H1 (cell line): ENCODE results near the gene ASIC2. TPM values are rescaled to one million over a fixed set of nuclear protein-coding genes. Genes with fewer than 3 reads are reported as not detected.

Experiments used
- CTCF ChIA-PET: fragments of 300-600 bp; sonication (Branson Sonifier 250); formaldehyde crosslinking; loops from one replicate; lab custom pipeline; 2021; ENCODE audit not compliant: partially characterized antibody; lab: Charles Lee
- POLR2A ChIA-PET: fragments of 300-600 bp; sonication (Branson Sonifier 250); formaldehyde crosslinking; loops from one replicate; lab custom pipeline; 2021; ENCODE audit warnings: inconsistent platforms; ENCODE audit not compliant: partially characterized antibody; lab: Charles Lee
- DNase-seq, 2 experiments: peaks; one replicate each; pipeline versions ENCODE4 v3.0.0 to v3.0.0-alpha.2; 2010 to 2022; ENCODE audit warnings: low spot score in 2 of 2, low read depth in 1 of 2, mixed read lengths in 1 of 2
- FAIRE-seq: peaks from 2 replicates; lab custom pipeline; 2011; peaks lifted over from hg19 to GRCh38; lab: Jason Lieb, UNC
- H2AFZ ChIP-seq: 2 replicates; pipeline ENCODE4 v1.8.1; 2012; ENCODE audit warnings: low read length, inconsistent platforms
- H2AK5ac ChIP-seq: 2 replicates; pipeline ENCODE4 v1.6.1; 2013; ENCODE audit warnings: low read depth, low read length
- H2BK120ac ChIP-seq: replicated peaks from 2 replicates; pipeline ENCODE3; 2013; ENCODE audit warnings: low read depth, low read length, inconsistent platforms
- H2BK12ac ChIP-seq: 2 replicates; pipeline ENCODE4 v1.6.1; 2013; ENCODE audit warnings: low read depth, low read length
- H2BK15ac ChIP-seq: 2 replicates; pipeline ENCODE4 v1.6.1; 2013; ENCODE audit warnings: low read length
- H2BK20ac ChIP-seq: 2 replicates; pipeline ENCODE4 v1.6.1; 2013; ENCODE audit warnings: low read length
- H2BK5ac ChIP-seq: 2 replicates; pipeline ENCODE4 v1.6.1; 2013; ENCODE audit warnings: low read depth, low read length
- H3K14ac ChIP-seq: 2 replicates; pipeline ENCODE4 v1.6.1; 2013; ENCODE audit warnings: inconsistent platforms; ENCODE audit not compliant: insufficient read length
- H3K18ac ChIP-seq: 2 replicates; pipeline ENCODE4 v1.6.1; 2013; ENCODE audit warnings: low read length; ENCODE audit errors: extremely low read depth
- H3K23ac ChIP-seq: 2 replicates; pipeline ENCODE4 v1.6.1; 2013; ENCODE audit warnings: inconsistent platforms; ENCODE audit not compliant: insufficient read length
- H3K23me2 ChIP-seq: 2 replicates; pipeline ENCODE4 v1.6.1; 2013; ENCODE audit warnings: low read depth, low read length
- H3K27ac ChIP-seq: 2 replicates; pipeline ENCODE4 v1.6.1; 2011; ENCODE audit warnings: low read depth, low read length, inconsistent platforms
- H3K27me3 ChIP-seq, 4 experiments: replicated peaks in 1 of 4; 1 replicate in 1 of 4; 2 replicates in 3 of 4; pipeline versions ENCODE4 v1.6.1 to v1.8.1; 2011 to 2013; ENCODE audit warnings: low read length in 3 of 4, mild to moderate bottlenecking in 3 of 4, inconsistent platforms in 2 of 4, mixed read lengths in 2 of 4, moderate library complexity in 1 of 4; ENCODE audit not compliant: control insufficient read depth in 3 of 4, insufficient read depth in 3 of 4; ENCODE audit errors: extremely low read depth in 1 of 4
- H3K36me3 ChIP-seq, 4 experiments: 2 replicates each; pipeline versions ENCODE4 v1.6.1 to v1.8.1; 2011 to 2013; ENCODE audit warnings: mild to moderate bottlenecking in 4 of 4, low read length in 3 of 4, moderate library complexity in 2 of 4, control low read depth in 1 of 4, inconsistent platforms in 1 of 4; ENCODE audit not compliant: insufficient read depth in 4 of 4, control insufficient read depth in 2 of 4
- H3K4ac ChIP-seq: replicated peaks from 2 replicates; pipeline ENCODE3; 2013; ENCODE audit warnings: low read length, low read depth, mixed read lengths, inconsistent platforms; ENCODE audit not compliant: insufficient read length
- H3K4me1 ChIP-seq, 4 experiments: replicated peaks in 1 of 4; 1 replicate in 1 of 4; 2 replicates in 3 of 4; pipeline versions ENCODE4 v1.6.1 to v1.8.1; 2011 to 2013; ENCODE audit warnings: low read length in 3 of 4, inconsistent platforms in 2 of 4, mixed read lengths in 1 of 4; ENCODE audit not compliant: insufficient read depth in 4 of 4, control insufficient read depth in 3 of 4
- H3K4me2 ChIP-seq, 2 experiments: 2 replicates each; pipeline versions ENCODE4 v1.6.1 to v1.8.1; 2011 to 2013; ENCODE audit warnings: low read depth in 2 of 2, low read length in 2 of 2, control low read depth in 1 of 2, inconsistent platforms in 1 of 2, mild to moderate bottlenecking in 1 of 2; ENCODE audit not compliant: insufficient read depth in 1 of 2
- H3K4me3 ChIP-seq, 4 experiments: fragments of 200-600, 300-600 bp in 1 of 4; sonication (generic), shearing (Covaris generic), sonication (Bioruptor Twin) in 1 of 4; 2 replicates each; pipeline versions ENCODE4 v1.5.1 to v1.8.1; 2011 to 2016; ENCODE audit warnings: low read length in 4 of 4, low read depth in 3 of 4, control low read depth in 2 of 4, inconsistent platforms in 2 of 4, mild to moderate bottlenecking in 2 of 4, mixed read lengths in 1 of 4, moderate library complexity in 1 of 4; ENCODE audit not compliant: insufficient read depth in 2 of 4; ENCODE audit errors: extremely low read depth in 1 of 4
- H3K56ac ChIP-seq: replicated peaks from 2 replicates; pipeline ENCODE3; 2013; ENCODE audit warnings: low read depth, mild to moderate bottlenecking, mixed read lengths, low read length, inconsistent platforms; ENCODE audit not compliant: insufficient read length
- H3K79me1 ChIP-seq: 2 replicates; pipeline ENCODE4 v1.6.1; 2013; ENCODE audit warnings: low read depth, low read length, control low read depth
- H3K79me2 ChIP-seq, 2 experiments: 2 replicates each; pipeline versions ENCODE4 v1.6.1 to v1.8.1; 2012 to 2013; ENCODE audit warnings: low read length in 2 of 2, mild to moderate bottlenecking in 2 of 2, inconsistent platforms in 1 of 2; ENCODE audit not compliant: insufficient read depth in 2 of 2, control insufficient read depth in 1 of 2
- H3K9ac ChIP-seq, 4 experiments: replicated peaks in 1 of 4; 1 replicate in 1 of 4; 2 replicates in 3 of 4; pipeline versions ENCODE4 v1.6.1 to v1.8.1; 2011 to 2013; ENCODE audit warnings: low read depth in 3 of 4, low read length in 3 of 4, control low read depth in 2 of 4, mild to moderate bottlenecking in 2 of 4, moderate library complexity in 2 of 4, inconsistent platforms in 1 of 4; ENCODE audit errors: extremely low read depth in 1 of 4
- H3K9me3 ChIP-seq, 2 experiments: 2 replicates each; pipeline versions ENCODE4 v1.6.1 to v1.8.1; 2012 to 2013; ENCODE audit warnings: mild to moderate bottlenecking in 2 of 2, moderate library complexity in 2 of 2, control low read depth in 1 of 2, inconsistent platforms in 1 of 2, low read depth in 1 of 2, low read length in 1 of 2, mixed read lengths in 1 of 2; ENCODE audit not compliant: insufficient read depth in 2 of 2
- H4K20me1 ChIP-seq, 2 experiments: replicated peaks in 1 of 2; 2 replicates each; pipeline versions ENCODE3 to v1.8.1; 2011 to 2013; ENCODE audit warnings: inconsistent platforms in 2 of 2, low read length in 2 of 2, mild to moderate bottlenecking in 1 of 2; ENCODE audit not compliant: insufficient read depth in 2 of 2, control insufficient read depth in 1 of 2
- H4K5ac ChIP-seq: 2 replicates; pipeline ENCODE4 v1.6.1; 2013; ENCODE audit warnings: low read length, low read depth, mixed read lengths, inconsistent platforms; ENCODE audit not compliant: insufficient read length
- H4K8ac ChIP-seq: 2 replicates; pipeline ENCODE4 v1.8.0; 2013; ENCODE audit warnings: mild to moderate bottlenecking, moderate library complexity, low read length, inconsistent platforms; ENCODE audit not compliant: insufficient read depth; ENCODE audit errors: extremely low read depth
- H4K91ac ChIP-seq: replicated peaks from 2 replicates; pipeline ENCODE3; 2013; ENCODE audit warnings: low read length, mixed read lengths, inconsistent platforms; ENCODE audit not compliant: insufficient read length
- CBX8 ChIP-seq: fragments of 300-800, 300-1000 bp; sonication (generic); IDR thresholded peaks from 2 replicates; pipeline ENCODE4 v1.7.1; 2016; ENCODE audit warnings: low read depth, low read length, borderline replicate concordance
- CHD2 ChIP-seq: IDR thresholded peaks from 2 replicates; pipeline ENCODE4 v1.6.1; 2012; ENCODE audit warnings: low read length, improper control_type of control experiment
- FOSL1 ChIP-seq: IDR thresholded peaks from 2 replicates; pipeline ENCODE4 v1.6.1; 2011; ENCODE audit warnings: mild to moderate bottlenecking, low read depth, low read length, moderate library complexity; ENCODE audit not compliant: insufficient read depth
- KDM1A ChIP-seq: fragments of 200-600, 300-600 bp; sonication (generic); IDR thresholded peaks from 2 replicates; pipeline ENCODE4 v1.7.1; 2016; ENCODE audit warnings: mild to moderate bottlenecking, low read length, borderline replicate concordance
- KDM4A ChIP-seq: IDR thresholded peaks from one replicate; pipeline ENCODE4 v1.7.1; 2012; ENCODE audit warnings: low read depth, mild to moderate bottlenecking, moderate library complexity, low read length, inconsistent platforms; ENCODE audit not compliant: severe bottlenecking
- RAD21 ChIP-seq, 2 experiments: IDR thresholded peaks in 1 of 2; conservative IDR thresholded peaks in 1 of 2; 2 replicates each; pipeline ENCODE4 v1.6.1; 2011; ENCODE audit warnings: low read depth in 2 of 2, low read length in 2 of 2, improper control_type of control experiment in 1 of 2, inconsistent platforms in 1 of 2, mild to moderate bottlenecking in 1 of 2, moderate library complexity in 1 of 2
- SIRT6 ChIP-seq: IDR thresholded peaks from one replicate; pipeline ENCODE4 v1.7.1; 2012; ENCODE audit warnings: low read length, inconsistent platforms
- SIX5 ChIP-seq: IDR thresholded peaks from 2 replicates; pipeline ENCODE4 v1.6.1; 2011; ENCODE audit warnings: mild to moderate bottlenecking, low read depth, low read length
- TCF12 ChIP-seq: IDR thresholded peaks from 2 replicates; pipeline ENCODE4 v1.6.1; 2011; ENCODE audit warnings: low read depth, mild to moderate bottlenecking, low read length
- TEAD4 ChIP-seq: IDR thresholded peaks from 2 replicates; pipeline ENCODE4 v1.6.1; 2012; ENCODE audit warnings: low read depth, low read length, inconsistent platforms, mixed read lengths
- ZNF274 ChIP-seq: IDR thresholded peaks from 2 replicates; pipeline ENCODE4 v1.7.0; 2012; ENCODE audit warnings: low read length, borderline replicate concordance; ENCODE audit errors: extremely low read depth
- WGBS, 2 experiments: shearing (Covaris generic) in 1 of 2; methylation state at CpG; one replicate each; pipeline versions ENCODE4 v1.1.6 to v1.1.7; 2013 to 2015; ENCODE audit warnings: low lambda C conversion rate in 2 of 2, mixed read lengths in 2 of 2, inconsistent platforms in 1 of 2, low coverage in 1 of 2, missing lambda C conversion rate in 1 of 2; ENCODE audit not compliant: insufficient replicate concordance in 2 of 2, insufficient coverage in 1 of 2, insufficient read length in 1 of 2; ENCODE audit errors: extremely low coverage in 1 of 2, missing lambda C conversion rate in 1 of 2; 5-methylcytosine and 5-hydroxymethylcytosine counted together
- polyA plus RNA-seq, 7 experiments: library from polyadenylated mRNA; depleted of rRNA in 3 of 7; stranded (reverse) in 5 of 7; unstranded in 2 of 7; fragments of >200 nt in 5 of 7; fragments of 200-250 nt in 2 of 7; gene quantifications; 1 replicate in 5 of 7; 2 replicates in 1 of 7; 4 replicates in 1 of 7; pipeline versions ENCODE4 v1.2.1 to v1.2.3, GENCODE V29; 2011 to 2013; ENCODE audit warnings: missing spikeins in 2 of 7, mixed read lengths in 2 of 7
- total RNA-seq: library from RNA; stranded (reverse); fragmentation: NEBNext Ultra II Directional; extraction: Animal tissue kit (Norgen Biotek cat#: 25700); gene quantifications from 2 replicates; pipeline ENCODE4 v1.2.1, GENCODE V29; 2021
- TF ChIP-seq, protein P1 (sequence below): IDR thresholded peaks from 2 replicates; pipeline ENCODE4 v1.6.1; 2011; ENCODE audit warnings: low read length, improper control_type of control experiment
- TF ChIP-seq, protein P2 (sequence below): IDR thresholded peaks from 2 replicates; pipeline ENCODE4 v1.6.1; 2012; ENCODE audit warnings: inconsistent platforms

Gene ASIC2
- total and polyA plus RNA-seq, 2 of the 8 experiments (the other 6 are each of a cell fraction or from before 2014, with no cell fraction given): 0.86 to 1.2 TPM

DNA sequence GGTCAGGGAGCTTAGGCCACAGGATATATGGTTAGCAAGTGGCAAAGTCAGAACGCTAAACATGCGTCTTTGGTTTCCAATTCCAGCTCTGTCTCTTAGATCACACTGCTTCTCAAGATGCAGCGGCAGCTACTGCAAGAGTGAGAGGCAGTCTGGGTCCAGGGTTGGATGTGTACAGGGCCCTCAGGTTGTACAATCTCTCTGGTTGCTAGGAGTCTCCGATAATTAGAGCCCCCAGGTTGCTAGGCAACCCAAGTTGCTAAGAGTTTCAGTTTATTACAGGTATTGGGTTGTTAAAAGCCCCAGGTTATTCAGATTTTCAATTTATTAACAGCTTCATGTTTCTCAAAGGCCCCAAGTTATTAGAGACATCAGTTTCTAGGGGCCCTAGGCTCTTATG, 317.0 kb downstream of the ASIC2 start:
- Histone ChIP-seq H2BK120ac (no peak overlapping the region), H4K5ac (no peak overlapping the region), H3K23ac (no peak overlapping the region), H3K36me3 (no peaks in the 10 kb centered on the region), H3K23me2 (no peaks in the 10 kb centered on the region), H2BK12ac (no peak overlapping the region), H3K4ac (no peak overlapping the region), H2BK5ac (no peak overlapping the region), H3K14ac (no peak overlapping the region), H2BK20ac (no peak overlapping the region), H3K79me2 (no peaks in the 10 kb centered on the region), H4K91ac (no peak overlapping the region), H3K18ac (no peak overlapping the region), H3K9me3 (peaks cover 2 to 6% of the 10 kb centered on the region in 2 experiments; a peak in 3 of 4 replicates), H4K8ac (no peak overlapping the region), H2BK15ac (no peak overlapping the region), H3K27me3 (no peaks in the 10 kb centered on the region), H3K27ac (no peak overlapping the region), H4K20me1 (no peaks in the 10 kb centered on the region), H3K4me2 (no peak overlapping the region), H2AK5ac (no peak overlapping the region), H3K79me1 (no peaks in the 10 kb centered on the region), H3K9ac (no peak overlapping the region), H3K56ac (no peak overlapping the region), H3K4me3 (no peak overlapping the region), H2AFZ (no peak overlapping the region), H3K4me1 (no peaks in the 10 kb centered on the region)
- DNase-seq (no peak), FAIRE-seq (no peak)
- CTCF ChIA-PET: interaction anchor here (0.7 to 1.4 kb wide), 4 partner anchors 9 to 63 kb away, joined by 4 to 5 read pairs (median 4); no protein-coding TSS in a partner anchor
- 69% methylated on average over 4 of the region's 4 CpGs; no CpG with 5 or more reads in 1 of the 2 experiments for WGBS, 2 experiments
- POLR2A ChIA-PET: interaction anchor here (0.7 kb wide), 1 partner anchor 1475 kb away, joined by 3 read pairs; no protein-coding TSS in a partner anchor
- TF ChIP-seq ZNF274: no peak
- no peak for TF ChIP-seq SIRT6
- no peak for TF ChIP-seq CBX8
- no peak for TF ChIP-seq TEAD4
- TF ChIP-seq FOSL1: no peak
- TF ChIP-seq, protein P1, sequence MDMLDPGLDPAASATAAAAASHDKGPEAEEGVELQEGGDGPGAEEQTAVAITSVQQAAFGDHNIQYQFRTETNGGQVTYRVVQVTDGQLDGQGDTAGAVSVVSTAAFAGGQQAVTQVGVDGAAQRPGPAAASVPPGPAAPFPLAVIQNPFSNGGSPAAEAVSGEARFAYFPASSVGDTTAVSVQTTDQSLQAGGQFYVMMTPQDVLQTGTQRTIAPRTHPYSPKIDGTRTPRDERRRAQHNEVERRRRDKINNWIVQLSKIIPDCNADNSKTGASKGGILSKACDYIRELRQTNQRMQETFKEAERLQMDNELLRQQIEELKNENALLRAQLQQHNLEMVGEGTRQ: no peak
- TF ChIP-seq KDM4A: no peak
- TF ChIP-seq RAD21 (IDR thresholded peaks at IDR 0.05 in 1 of 2, conservative IDR thresholded peaks at IDR 0.05 in 1 of 2; ENCODE audit: low read depth in 2 of 2, low read length in 2 of 2): no peak
- TF ChIP-seq KDM1A: no peak
- TF ChIP-seq, protein P2, sequence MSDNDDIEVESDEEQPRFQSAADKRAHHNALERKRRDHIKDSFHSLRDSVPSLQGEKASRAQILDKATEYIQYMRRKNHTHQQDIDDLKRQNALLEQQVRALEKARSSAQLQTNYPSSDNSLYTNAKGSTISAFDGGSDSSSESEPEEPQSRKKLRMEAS: no peak
- TF ChIP-seq TCF12: no peak
- no peak for TF ChIP-seq SIX5
- no peak for TF ChIP-seq CHD2
